Right atrium auricular region (tissue), 2 donors: ENCODE measurements around the gene KMT2C. TPM values are rescaled to one million over a fixed set of nuclear protein-coding genes. Genes with fewer than 3 reads are reported as not detected.

Experiments
- DNase-seq: peaks from one replicate; pipeline ENCODE4 v3.0.0-alpha.2; 2019; ENCODE audit warnings: low spot score
- H3K27ac ChIP-seq, 2 donors: fragments of 200-600 bp; sonication (generic); 1 replicate in 1 of 2; 2 replicates in 1 of 2; pipeline ENCODE4 v1.5.1; 2016 to 2019
- H3K27me3 ChIP-seq, 2 donors: fragments of 200-600 bp; sonication (generic); one replicate each; pipeline versions ENCODE4 v1.5.1 to v1.6.0; 2017 to 2019
- H3K36me3 ChIP-seq: fragments of 200-600 bp; sonication (generic); one replicate; pipeline ENCODE4 v1.5.1; 2016
- H3K4me1 ChIP-seq, 2 donors: fragments of 200-600 bp; sonication (generic); one replicate each; pipeline versions ENCODE4 v1.5.1 to v1.6.0; 2017 to 2019
- H3K4me3 ChIP-seq, 2 donors: fragments of 200-600 bp; sonication (generic); 1 replicate in 1 of 2; 2 replicates in 1 of 2; pipeline ENCODE4 v1.5.1; 2017 to 2019; ENCODE audit warnings: mild to moderate bottlenecking in 1 of 2, moderate library complexity in 1 of 2
- H3K9me3 ChIP-seq, 2 donors: fragments of 200-600 bp; sonication (generic); one replicate each; pipeline ENCODE4 v1.5.1; 2019
- total RNA-seq, 2 donors: library from RNA; depleted of rRNA; stranded (reverse); fragments of >200 nt; gene quantifications; one replicate each; pipeline ENCODE4 v1.1.0, GENCODE V29; 2016
- TF ChIP-seq, protein P1 (sequence below), 2 donors: fragments of 200-600 bp; sonication (generic); IDR thresholded peaks; one replicate each; pipeline ENCODE4 v1.5.1; 2019; ENCODE audit warnings: antibody characterized with exemption in 2 of 2

Gene KMT2C
- total RNA-seq, 2 donors from 2014 or later = 36.5 to 37.3 TPM

GRCh38 chr7:152161171-152161570, 274.6 kb downstream of the KMT2C start:
- DNase-seq = no peak
- no peaks in the 10 kb centered on the region for H3K4me1 ChIP-seq
- no peaks in the 10 kb centered on the region for H3K27me3 ChIP-seq
- H3K9me3 ChIP-seq = no peaks in the 10 kb centered on the region
- H3K36me3 ChIP-seq = peaks cover 64% of the 10 kb centered on the region
- no peak overlapping the region for H3K27ac ChIP-seq
- H3K4me3 ChIP-seq = no peak overlapping the region
- TF ChIP-seq, protein P1, sequence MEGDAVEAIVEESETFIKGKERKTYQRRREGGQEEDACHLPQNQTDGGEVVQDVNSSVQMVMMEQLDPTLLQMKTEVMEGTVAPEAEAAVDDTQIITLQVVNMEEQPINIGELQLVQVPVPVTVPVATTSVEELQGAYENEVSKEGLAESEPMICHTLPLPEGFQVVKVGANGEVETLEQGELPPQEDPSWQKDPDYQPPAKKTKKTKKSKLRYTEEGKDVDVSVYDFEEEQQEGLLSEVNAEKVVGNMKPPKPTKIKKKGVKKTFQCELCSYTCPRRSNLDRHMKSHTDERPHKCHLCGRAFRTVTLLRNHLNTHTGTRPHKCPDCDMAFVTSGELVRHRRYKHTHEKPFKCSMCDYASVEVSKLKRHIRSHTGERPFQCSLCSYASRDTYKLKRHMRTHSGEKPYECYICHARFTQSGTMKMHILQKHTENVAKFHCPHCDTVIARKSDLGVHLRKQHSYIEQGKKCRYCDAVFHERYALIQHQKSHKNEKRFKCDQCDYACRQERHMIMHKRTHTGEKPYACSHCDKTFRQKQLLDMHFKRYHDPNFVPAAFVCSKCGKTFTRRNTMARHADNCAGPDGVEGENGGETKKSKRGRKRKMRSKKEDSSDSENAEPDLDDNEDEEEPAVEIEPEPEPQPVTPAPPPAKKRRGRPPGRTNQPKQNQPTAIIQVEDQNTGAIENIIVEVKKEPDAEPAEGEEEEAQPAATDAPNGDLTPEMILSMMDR (IDR thresholded peaks at IDR 0.05) = no peak

GRCh38 chr7:152158801-152159587, 276.8 kb downstream of the KMT2C start:
- no peaks in the 10 kb centered on the region for H3K27me3 ChIP-seq

DNA sequence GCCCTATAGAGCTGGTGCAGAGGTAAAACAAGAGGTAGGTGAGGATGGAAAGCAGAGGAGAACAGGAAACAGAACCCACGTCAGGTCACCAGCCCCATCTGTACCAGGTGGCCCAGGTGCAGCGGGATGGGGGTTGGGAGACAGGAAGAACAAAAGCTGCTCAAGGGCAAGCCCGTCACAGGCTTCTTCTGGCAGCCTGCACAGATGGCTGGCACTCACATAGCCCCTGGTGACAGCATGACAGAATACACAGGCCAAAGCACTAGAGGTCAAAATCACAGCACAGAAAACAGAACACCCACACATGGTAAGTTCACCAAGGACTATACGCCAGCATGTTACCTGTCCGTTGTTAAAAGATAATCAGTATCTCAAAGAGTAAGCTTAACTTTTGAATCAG, 283.5 kb downstream of the KMT2C start:
- Histone ChIP-seq H3K27me3 (no peaks in the 10 kb centered on the region), H3K9me3 (no peaks in the 10 kb centered on the region), H3K27ac (no peak overlapping the region), H3K36me3 (peaks cover 94% of the 10 kb centered on the region), H3K4me1 (no peaks in the 10 kb centered on the region), H3K4me3 (no peak overlapping the region)
- DNase-seq = no peak
- TF ChIP-seq, protein P1 (IDR thresholded peaks at IDR 0.05) = no peak

More at GRCh38 chr7:152158801-152159587, 276.8 kb downstream of the KMT2C start:
- Histone ChIP-seq H3K36me3 (peaks cover 80% of the 10 kb centered on the region), H3K27ac (no peak overlapping the region), H3K4me1 (no peaks in the 10 kb centered on the region), H3K9me3 (no peaks in the 10 kb centered on the region), H3K4me3 (no peak overlapping the region)
- TF ChIP-seq, protein P1 (IDR thresholded peaks at IDR 0.05) = no peak
- DNase-seq = no peak

GRCh38 chr7:152149363-152149762, 286.4 kb downstream of the KMT2C start:
- DNase-seq = no peak
- Histone ChIP-seq H3K4me1 (peaks cover 0 to 15% of the 10 kb centered on the region in 2 donors), H3K27me3 (no peaks in the 10 kb centered on the region), H3K27ac (no peak overlapping the region), H3K9me3 (no peaks in the 10 kb centered on the region), H3K4me3 (no peak overlapping the region), H3K36me3 (peaks cover 80% of the 10 kb centered on the region)
- TF ChIP-seq, protein P1 (IDR thresholded peaks at IDR 0.05) = no peak

DNA sequence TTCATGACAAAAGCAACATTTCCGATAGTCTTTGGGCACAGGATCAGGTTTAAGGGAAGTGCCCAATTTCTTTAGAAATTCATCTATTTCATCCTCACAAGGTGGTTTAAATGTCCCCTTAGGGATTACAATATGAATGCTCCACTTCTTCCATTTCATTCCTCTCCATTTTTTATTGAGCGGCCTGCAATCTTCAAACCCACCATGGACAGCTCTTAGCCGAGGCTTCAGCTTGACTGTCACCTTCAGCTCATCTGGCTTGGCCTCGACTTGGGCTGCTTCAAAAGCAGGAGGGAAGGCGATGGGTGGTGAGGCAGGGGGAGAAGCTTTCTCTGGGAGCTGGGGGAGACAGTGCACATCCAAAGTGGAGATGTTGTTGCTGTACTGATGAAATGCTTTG, 287.1 kb downstream of the KMT2C start:
- H3K9me3 ChIP-seq = no peaks in the 10 kb centered on the region
- H3K27ac ChIP-seq = no peak overlapping the region
- TF ChIP-seq, protein P1 (IDR thresholded peaks at IDR 0.05) = no peak
- H3K4me3 ChIP-seq = no peak overlapping the region
- DNase-seq = no peak
- peaks cover 0 to 21% of the 10 kb centered on the region in 2 donors for H3K4me1 ChIP-seq
- H3K36me3 ChIP-seq = peaks cover 79% of the 10 kb centered on the region
- no peaks in the 10 kb centered on the region for H3K27me3 ChIP-seq
